Measurements from ENCODE around the gene TSPAN8.

The TSPAN8 gene

DNA sequence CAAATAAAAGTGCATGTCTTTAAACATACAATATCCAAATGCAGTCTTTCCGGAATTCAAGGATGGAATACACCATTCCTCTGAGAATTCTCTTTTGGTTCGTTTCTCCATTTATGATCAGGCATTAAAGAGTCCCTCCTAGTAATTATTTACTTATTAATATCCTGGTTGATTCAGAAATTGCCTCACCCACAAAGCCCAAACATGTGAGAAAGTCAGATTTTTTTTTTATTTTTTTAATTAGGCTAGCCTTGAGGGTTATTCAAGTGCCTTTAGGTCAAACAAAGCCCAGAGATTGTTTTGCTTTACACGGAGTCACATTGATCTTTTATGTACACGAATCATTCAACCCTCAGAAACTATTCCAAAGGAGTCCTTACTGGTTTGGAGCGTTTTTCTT lies 6.4 kb upstream of the TSPAN8 start:
- TF ChIP-seq CTCF (conservative IDR thresholded peaks at IDR 0.05), result no peak
- peak overlapping the region; percentile 94 for H3K27ac ChIP-seq

DNA sequence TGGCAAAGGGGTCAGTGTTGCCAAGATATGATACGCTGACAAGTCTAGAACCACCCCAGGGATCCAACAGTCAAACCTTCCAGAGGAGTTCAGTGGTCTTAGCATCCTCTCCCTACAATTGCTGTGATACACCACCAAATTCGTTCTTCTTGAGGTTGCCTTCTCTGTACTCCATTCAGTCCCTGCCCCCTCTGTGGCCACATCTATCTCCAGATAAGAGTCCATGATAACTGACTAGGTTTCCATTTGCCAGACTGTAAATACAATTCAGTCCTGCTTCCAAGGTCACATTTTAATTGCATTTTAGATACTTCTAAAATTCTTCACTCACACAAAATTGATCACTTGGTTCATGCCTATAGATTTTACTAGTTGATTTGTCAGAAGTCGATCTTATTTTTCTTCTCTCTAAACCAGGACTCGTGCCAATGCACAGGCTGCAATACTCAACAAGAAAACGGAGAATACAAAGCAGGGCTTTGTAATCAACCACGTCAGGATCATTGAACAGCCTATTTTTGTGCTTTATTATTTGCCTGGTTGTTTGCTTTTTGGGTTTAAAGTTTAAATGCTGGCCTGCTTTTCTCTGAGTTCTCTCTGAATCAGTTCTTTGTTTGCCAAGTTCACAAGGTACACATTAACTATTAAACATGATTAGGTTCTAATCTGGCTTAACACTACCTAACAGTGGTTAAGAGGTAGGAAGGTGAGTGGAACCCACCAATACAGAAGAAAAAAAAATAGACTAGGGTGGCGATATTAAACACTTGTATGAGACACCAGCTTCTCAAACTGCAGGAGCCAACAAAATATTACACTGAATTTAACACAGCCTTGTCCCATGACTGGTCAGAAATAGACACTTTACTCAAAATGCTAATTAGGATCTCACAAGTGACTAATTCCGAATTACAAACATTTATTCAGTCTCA lies 5.3 kb upstream of the TSPAN8 start:
- TF ChIP-seq CTCF (conservative IDR thresholded peaks at IDR 0.05), result no peak
- peak overlapping the region; percentile 94 for H3K27ac ChIP-seq

DNA sequence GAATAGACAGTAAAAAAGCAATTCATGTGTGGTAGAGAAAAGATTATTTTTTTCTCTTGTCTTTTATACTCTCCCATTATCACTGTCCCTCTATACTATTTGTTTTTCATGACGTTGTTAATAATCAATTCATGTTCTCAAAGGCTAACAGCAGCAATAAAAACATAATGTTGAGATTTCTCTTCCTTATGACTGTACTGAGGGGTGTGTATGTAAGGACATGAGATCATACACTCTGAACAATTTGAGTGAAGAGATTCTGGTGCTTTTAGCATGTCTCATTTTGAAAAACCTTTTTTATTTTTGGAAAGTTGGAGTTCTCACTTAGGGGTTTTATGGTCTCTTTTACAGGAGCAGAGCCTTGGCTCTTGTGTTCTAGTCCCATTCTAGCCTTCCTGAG lies 3.8 kb upstream of the TSPAN8 start:
- H3K27ac ChIP-seq, result peak overlapping the region; percentile 94
- TF ChIP-seq CTCF (conservative IDR thresholded peaks at IDR 0.05), result no peak

- TF ChIP-seq CTCF (conservative IDR thresholded peaks at IDR 0.05), result no peak
- peak overlapping the region; percentile 94 for H3K27ac ChIP-seq
Observed at GRCh38 chr12:71160585-71160984, 2.8 kb upstream of the TSPAN8 start.

DNA sequence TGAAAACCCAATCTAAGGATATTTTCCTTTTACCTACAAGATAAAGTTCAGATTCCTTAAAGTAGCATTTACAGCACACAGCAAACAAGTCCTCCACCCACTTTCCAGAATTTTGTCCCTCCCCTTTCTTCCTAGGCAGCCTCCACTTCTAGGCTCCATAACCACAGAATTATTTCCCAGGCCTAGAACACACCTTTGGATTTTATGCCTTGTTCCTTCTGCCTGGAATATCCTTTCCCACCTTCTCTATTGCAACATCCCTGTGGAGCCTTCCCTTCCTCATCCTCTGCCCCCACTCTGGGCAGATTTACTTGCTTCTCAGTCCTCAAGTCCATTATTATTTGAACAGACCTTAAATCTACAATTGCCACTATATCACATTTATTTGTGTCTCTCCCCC lies 2.1 kb upstream of the TSPAN8 start:
- H3K27ac ChIP-seq, result peak overlapping the region; percentile 94
- no peak for TF ChIP-seq CTCF (conservative IDR thresholded peaks at IDR 0.05)

DNA sequence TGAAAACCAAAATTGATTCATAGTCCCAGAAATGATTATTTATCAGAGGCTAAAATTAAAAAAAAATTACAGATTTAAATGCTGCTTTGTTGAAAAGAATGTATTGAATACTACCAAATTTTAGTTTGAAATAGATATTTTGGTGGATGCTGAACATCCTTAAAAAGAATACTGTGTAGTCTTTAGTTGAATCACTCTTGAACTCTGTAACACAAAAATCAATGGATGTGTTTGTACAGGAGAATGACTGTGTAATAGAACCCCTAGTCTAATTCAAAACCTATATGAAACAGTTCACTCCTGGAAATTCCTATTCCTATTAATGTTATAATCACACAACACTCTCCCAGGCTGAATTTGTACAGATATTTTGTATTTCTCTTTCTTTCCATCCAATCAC lies 1.5 kb upstream of the TSPAN8 start:
- H3K27ac ChIP-seq, result peak overlapping the region; percentile 94
- TF ChIP-seq CTCF (conservative IDR thresholded peaks at IDR 0.05), result no peak

GRCh38 chr12:71158361-71158882 lies 623 bp upstream of the TSPAN8 start:
- peak overlapping the region; percentile 94 for H3K27ac ChIP-seq
- no peak for TF ChIP-seq CTCF (conservative IDR thresholded peaks at IDR 0.05)

Measured in VCaP (cell line).